Astrocyte (in vitro differentiated cells and primary cell): ENCODE measurements around the gene TSPAN4.

Source experiments
- EZH2 ChIP-seq: IDR thresholded peaks from 2 replicates; pipeline ENCODE4 v1.6.1; 2012; ENCODE audit warnings: mild to moderate bottlenecking, low read length, inconsistent platforms; ENCODE audit not compliant: insufficient read depth
- TF ChIP-seq, protein P1 (sequence below): IDR thresholded peaks from 2 replicates; pipeline ENCODE4 v1.5.1; 2011; ENCODE audit warnings: low read depth, mild to moderate bottlenecking, inconsistent platforms, low read length, moderate library complexity; ENCODE audit not compliant: insufficient read depth

DNA sequence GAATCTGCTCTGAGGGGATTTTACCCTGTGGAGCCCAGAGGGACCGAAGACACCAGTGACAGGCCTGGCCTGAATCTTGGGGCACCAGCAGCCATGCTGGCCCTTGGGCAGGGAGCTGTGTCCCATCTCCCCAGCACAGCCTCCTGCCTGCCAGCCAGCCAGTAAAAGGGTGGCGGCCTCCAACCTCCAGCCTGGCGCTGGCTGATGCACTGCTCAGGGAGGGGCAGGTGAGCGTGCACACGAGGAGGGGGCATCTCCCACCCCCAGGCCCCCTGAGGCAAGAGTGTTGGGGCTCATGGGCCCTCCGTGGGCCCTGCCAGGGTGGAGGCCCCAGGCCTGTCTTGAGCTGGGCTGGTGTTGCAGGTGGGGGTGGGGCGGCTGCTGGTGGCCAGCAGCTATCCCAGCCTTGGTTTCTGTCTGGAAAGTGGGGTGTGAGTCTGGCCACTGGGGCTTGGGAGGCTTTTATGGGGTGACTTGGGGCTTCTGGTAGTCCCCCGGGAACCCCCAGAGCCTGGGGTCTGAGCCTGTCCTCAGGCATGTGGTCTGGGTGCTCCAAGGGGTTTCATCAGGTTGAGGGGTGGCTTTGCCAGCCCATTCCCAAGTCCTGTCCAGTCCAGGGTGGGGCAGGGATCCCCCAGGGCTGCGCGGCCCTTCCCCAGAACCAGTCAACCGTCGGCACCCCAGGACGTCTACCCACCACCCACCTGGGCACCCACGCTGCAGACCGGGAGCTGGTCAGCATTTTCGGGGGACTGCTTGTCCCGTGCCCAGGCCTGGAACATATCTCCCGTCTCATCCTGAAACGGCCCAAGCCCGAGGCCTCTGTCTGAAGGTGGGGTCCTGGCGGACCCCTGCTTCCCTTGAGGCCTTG, 17.8 kb downstream of the TSPAN4 start:
- TF ChIP-seq, protein P1, sequence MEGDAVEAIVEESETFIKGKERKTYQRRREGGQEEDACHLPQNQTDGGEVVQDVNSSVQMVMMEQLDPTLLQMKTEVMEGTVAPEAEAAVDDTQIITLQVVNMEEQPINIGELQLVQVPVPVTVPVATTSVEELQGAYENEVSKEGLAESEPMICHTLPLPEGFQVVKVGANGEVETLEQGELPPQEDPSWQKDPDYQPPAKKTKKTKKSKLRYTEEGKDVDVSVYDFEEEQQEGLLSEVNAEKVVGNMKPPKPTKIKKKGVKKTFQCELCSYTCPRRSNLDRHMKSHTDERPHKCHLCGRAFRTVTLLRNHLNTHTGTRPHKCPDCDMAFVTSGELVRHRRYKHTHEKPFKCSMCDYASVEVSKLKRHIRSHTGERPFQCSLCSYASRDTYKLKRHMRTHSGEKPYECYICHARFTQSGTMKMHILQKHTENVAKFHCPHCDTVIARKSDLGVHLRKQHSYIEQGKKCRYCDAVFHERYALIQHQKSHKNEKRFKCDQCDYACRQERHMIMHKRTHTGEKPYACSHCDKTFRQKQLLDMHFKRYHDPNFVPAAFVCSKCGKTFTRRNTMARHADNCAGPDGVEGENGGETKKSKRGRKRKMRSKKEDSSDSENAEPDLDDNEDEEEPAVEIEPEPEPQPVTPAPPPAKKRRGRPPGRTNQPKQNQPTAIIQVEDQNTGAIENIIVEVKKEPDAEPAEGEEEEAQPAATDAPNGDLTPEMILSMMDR, result no peak
- no peak for TF ChIP-seq EZH2
